Esophagus squamous epithelium (tissue), 4 donors: ENCODE results near the gene EMP1.

Experiments
- CTCF ChIP-seq, 6 experiments: fragments of 450-650 bp in 4 of 6; fragments of 200-600 bp in 2 of 6; sonication (generic) in 2 of 6; IDR thresholded peaks; one replicate each; pipeline ENCODE4 v1.5.1; 2016 to 2019; ENCODE audit warnings: antibody characterized with exemption in 6 of 6, mild to moderate bottlenecking in 4 of 6, moderate library complexity in 4 of 6
- POLR2A ChIP-seq, 4 donors: fragments of 450-650 bp; IDR thresholded peaks; one replicate each; pipeline ENCODE4 v1.6.1; 2017; ENCODE audit warnings: antibody characterized with exemption in 4 of 4, mild to moderate bottlenecking in 4 of 4, moderate library complexity in 3 of 4

- no peak for TF ChIP-seq POLR2A (IDR thresholded peaks at IDR 0.05)
- no peak for TF ChIP-seq CTCF (IDR thresholded peaks at IDR 0.05)
Observed at GRCh38 chr12:13189264-13189663, 7.3 kb upstream of the EMP1 start.
